Esophagus muscularis mucosa (tissue), 4 donors: ENCODE measurements around the gene H19. TPM values are rescaled to one million over a fixed set of nuclear protein-coding genes. Genes with fewer than 3 reads are reported as not detected.

Experiments used
- DNase-seq: peaks from one replicate; pipeline ENCODE4 v3.0.0-alpha.2; 2017; ENCODE audit errors: extremely low spot score
- H3K27ac ChIP-seq, 4 donors: fragments of 200-600 bp; sonication (generic); replicated peaks in 1 of 4; 1 replicate in 3 of 4; 2 replicates in 1 of 4; pipeline ENCODE4 v1.5.1; 2016 to 2019; ENCODE audit warnings: mild to moderate bottlenecking in 1 of 4
- H3K27me3 ChIP-seq, 4 donors: fragments of 200-600 bp; sonication (generic); one replicate each; pipeline versions ENCODE4 v1.5.1 to v1.6.0; 2016 to 2019
- H3K36me3 ChIP-seq, 4 donors: fragments of 200-600 bp; sonication (generic); one replicate each; pipeline ENCODE4 v1.5.1; 2016 to 2019
- H3K4me1 ChIP-seq, 4 donors: fragments of 200-600 bp; sonication (generic); one replicate each; pipeline ENCODE4 v1.5.1; 2016 to 2019
- H3K4me3 ChIP-seq, 4 donors: fragments of 200-600 bp; sonication (generic); 1 replicate in 2 of 4; 2 replicates in 2 of 4; pipeline ENCODE4 v1.5.1; 2016 to 2019; ENCODE audit warnings: mild to moderate bottlenecking in 4 of 4, moderate library complexity in 1 of 4
- H3K9me3 ChIP-seq, 4 donors: fragments of 200-600 bp; sonication (generic); 1 replicate in 3 of 4; 2 replicates in 1 of 4; pipeline ENCODE4 v1.5.1; 2016 to 2019
- EP300 ChIP-seq: sonication (generic); formaldehyde crosslinking; IDR thresholded peaks from one replicate; pipeline ENCODE4 v1.6.1; 2017; ENCODE audit warnings: antibody characterized with exemption
- POLR2A ChIP-seq: fragments of 450-650 bp; IDR thresholded peaks from one replicate; pipeline ENCODE4 v1.6.1; 2017; ENCODE audit warnings: antibody characterized with exemption, moderate library complexity, mild to moderate bottlenecking, low read depth
- POLR2AphosphoS5 ChIP-seq, 2 donors: sonication (generic); formaldehyde crosslinking; IDR thresholded peaks; one replicate each; pipeline ENCODE4 v1.6.1; 2017; ENCODE audit warnings: antibody characterized with exemption in 2 of 2
- WGBS: methylation state at CpG from one replicate; pipeline ENCODE4 v1.1.5; 2018; 5-methylcytosine and 5-hydroxymethylcytosine counted together
- intact Hi-C: fragments of 100-400 bp; cut with DNase I; formaldehyde crosslinking; loops from one replicate; pipeline ENCODE4 v1.15.1; 2023
- total RNA-seq, 4 donors: library from RNA; depleted of rRNA; stranded (reverse); fragments of >200 nt; gene quantifications; one replicate each; pipeline versions ENCODE4 v1.1.0 to v1.2.1, GENCODE V29; 2016
- TF ChIP-seq, protein P1 (sequence below), 3 experiments: fragments of 200-600 bp in 2 of 3; fragments of 450-650 bp in 1 of 3; sonication (generic) in 2 of 3; IDR thresholded peaks; one replicate each; pipeline ENCODE4 v1.5.1; 2017 to 2019; ENCODE audit warnings: antibody characterized with exemption in 3 of 3, mild to moderate bottlenecking in 2 of 3, moderate library complexity in 1 of 3

H19 gene
- total RNA-seq: 100 to 1,000 TPM; 372 to 753 (median 391) TPM

DNA sequence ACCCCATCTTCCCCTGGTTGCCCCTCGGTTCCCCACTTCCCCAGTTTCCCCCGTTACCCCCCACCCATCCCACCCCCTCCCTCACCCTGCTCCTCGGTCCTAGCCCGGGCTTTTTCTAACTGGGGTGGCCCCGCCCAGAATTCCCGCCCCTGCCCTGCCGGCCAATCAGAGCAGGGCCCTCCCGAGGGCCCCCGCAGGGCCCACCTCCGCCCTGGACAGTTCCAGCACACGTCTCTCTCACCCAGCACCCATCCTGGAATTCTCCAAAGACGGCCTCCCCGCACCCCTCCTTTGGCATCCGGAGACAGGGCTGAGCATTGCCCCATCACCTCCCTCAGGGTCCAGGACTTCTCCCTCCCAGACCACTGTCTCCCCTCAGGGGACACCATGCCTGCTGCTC lies at the start of gene H19:
H19 (minus strand) TSS at position 88 of the 400 bp plus-strand sequence.
- intact Hi-C loops: no loop called here
- Histone ChIP-seq H3K4me1 (peaks cover 0 to 3% (median 0%) of the 10 kb centered on the region in 4 donors), H3K36me3 (no peaks in the 10 kb centered on the region), H3K27ac (no peak within 1 kb of the TSS), H3K27me3 (no peaks in the 10 kb centered on the region), H3K9me3 (no peaks in the 10 kb centered on the region), H3K4me3 (no peak within 1 kb of the TSS)
- no peak for DNase-seq
- no CpG with 5 or more reads among the region's 14 CpGs for WGBS
- no peak for TF ChIP-seq POLR2A
- no peak for TF ChIP-seq EP300
- TF ChIP-seq, protein P1, sequence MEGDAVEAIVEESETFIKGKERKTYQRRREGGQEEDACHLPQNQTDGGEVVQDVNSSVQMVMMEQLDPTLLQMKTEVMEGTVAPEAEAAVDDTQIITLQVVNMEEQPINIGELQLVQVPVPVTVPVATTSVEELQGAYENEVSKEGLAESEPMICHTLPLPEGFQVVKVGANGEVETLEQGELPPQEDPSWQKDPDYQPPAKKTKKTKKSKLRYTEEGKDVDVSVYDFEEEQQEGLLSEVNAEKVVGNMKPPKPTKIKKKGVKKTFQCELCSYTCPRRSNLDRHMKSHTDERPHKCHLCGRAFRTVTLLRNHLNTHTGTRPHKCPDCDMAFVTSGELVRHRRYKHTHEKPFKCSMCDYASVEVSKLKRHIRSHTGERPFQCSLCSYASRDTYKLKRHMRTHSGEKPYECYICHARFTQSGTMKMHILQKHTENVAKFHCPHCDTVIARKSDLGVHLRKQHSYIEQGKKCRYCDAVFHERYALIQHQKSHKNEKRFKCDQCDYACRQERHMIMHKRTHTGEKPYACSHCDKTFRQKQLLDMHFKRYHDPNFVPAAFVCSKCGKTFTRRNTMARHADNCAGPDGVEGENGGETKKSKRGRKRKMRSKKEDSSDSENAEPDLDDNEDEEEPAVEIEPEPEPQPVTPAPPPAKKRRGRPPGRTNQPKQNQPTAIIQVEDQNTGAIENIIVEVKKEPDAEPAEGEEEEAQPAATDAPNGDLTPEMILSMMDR (IDR thresholded peaks at IDR 0.05): no peak
- no peak for TF ChIP-seq POLR2AphosphoS5 (IDR thresholded peaks at IDR 0.05)

DNA sequence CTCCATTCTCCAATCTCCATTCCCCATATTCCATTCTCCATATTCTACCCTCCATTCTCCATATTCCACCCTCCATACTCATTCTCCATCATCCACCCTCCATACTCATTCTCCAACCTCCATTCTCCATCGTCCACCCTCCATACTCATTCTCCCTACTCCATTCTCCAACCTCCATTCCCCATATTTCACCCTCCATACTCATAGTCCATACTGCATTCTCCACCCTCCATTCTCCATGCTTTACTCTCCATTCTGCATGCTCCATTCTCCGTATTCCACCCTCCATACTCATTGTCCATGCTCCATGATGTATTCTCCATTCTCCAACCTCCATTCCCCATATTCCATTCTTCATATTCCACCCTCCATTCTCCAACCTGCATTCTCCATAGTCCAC lies 44.3 kb upstream of the H19 start:
- WGBS: 77% methylated on average over 2 of the region's 2 CpGs
- Histone ChIP-seq H3K36me3 (no peaks in the 10 kb centered on the region), H3K27ac (no peak overlapping the region), H3K4me3 (no peak overlapping the region), H3K9me3 (no peaks in the 10 kb centered on the region), H3K4me1 (no peaks in the 10 kb centered on the region), H3K27me3 (no peaks in the 10 kb centered on the region)
- TF ChIP-seq, protein P1 (IDR thresholded peaks at IDR 0.05): no peak
- no peak for TF ChIP-seq EP300
- TF ChIP-seq POLR2A: no peak
- no peak for TF ChIP-seq POLR2AphosphoS5 (IDR thresholded peaks at IDR 0.05)
- intact Hi-C loops: no loop called here
- no peak for DNase-seq

DNA sequence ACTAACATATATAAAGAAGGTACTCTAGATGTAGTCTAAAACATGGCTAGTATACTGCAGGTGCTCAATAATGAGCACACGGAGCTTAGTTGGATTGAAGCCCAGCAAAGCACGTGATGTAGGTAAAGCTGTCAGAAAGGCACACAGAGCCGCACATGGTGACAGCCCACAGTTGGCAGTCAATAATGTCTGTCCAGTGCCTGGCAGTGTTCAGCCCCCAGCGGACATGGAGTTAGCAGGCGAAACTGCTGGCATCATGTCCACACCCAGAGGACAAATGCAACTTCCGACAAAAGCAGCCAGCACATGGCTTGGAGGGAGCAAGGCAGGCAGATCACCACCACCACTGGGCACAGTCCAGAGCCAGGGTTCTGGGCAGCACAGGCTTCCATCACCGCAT lies 43.5 kb upstream of the H19 start:
- DNase-seq: no peak
- H3K4me1 ChIP-seq: no peaks in the 10 kb centered on the region
- no peaks in the 10 kb centered on the region for H3K27me3 ChIP-seq
- H3K36me3 ChIP-seq: no peaks in the 10 kb centered on the region
- H3K27ac ChIP-seq: no peak overlapping the region
- no peaks in the 10 kb centered on the region for H3K9me3 ChIP-seq
- H3K4me3 ChIP-seq: no peak overlapping the region
- no peak for TF ChIP-seq POLR2AphosphoS5 (IDR thresholded peaks at IDR 0.05)
- TF ChIP-seq EP300: no peak
- TF ChIP-seq, protein P1 (IDR thresholded peaks at IDR 0.05): no peak
- TF ChIP-seq POLR2A: no peak
- no CpG with 5 or more reads among the region's 7 CpGs for WGBS
- intact Hi-C loops: no loop called here

DNA sequence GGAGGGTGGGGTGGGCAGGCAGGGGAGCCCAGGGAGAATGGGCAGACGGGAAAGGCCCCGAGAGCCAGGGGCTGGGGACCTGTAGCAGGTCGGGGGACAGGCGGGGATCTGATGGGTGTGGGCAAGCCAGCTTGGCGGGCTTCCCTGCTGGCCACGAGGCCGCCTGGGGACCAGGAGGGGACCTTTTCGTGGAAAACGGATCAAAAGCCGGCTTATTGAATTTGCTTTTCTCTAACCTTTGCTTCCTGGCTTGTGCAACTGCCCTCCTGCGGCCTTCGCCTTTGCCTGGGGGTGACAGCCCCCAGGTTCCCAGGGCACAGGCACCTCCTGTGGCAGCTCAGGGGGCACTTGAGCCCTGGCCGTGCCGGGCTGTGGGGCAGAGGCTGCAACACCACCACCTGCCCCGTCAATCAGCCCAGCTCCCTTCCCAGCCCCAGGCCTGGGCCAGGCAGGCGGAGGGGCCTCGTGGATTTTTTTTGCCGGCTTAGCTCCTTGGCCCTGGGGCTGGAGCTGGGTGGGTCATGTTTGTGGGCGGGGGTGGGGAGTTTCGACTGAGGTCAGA lies 41.6 kb upstream of the H19 start:
- H3K9me3 ChIP-seq: no peaks in the 10 kb centered on the region
- no peak overlapping the region for H3K4me3 ChIP-seq
- no CpG with 5 or more reads among the region's 20 CpGs for WGBS
- H3K36me3 ChIP-seq: no peaks in the 10 kb centered on the region
- H3K4me1 ChIP-seq: no peaks in the 10 kb centered on the region
- no peak for DNase-seq
- H3K27ac ChIP-seq: no peak overlapping the region
- TF ChIP-seq, protein P1 (IDR thresholded peaks at IDR 0.05): no peak
- TF ChIP-seq EP300: no peak
- TF ChIP-seq POLR2AphosphoS5 (IDR thresholded peaks at IDR 0.05): no peak
- no peak for TF ChIP-seq POLR2A
- no peaks in the 10 kb centered on the region for H3K27me3 ChIP-seq
- intact Hi-C loops: no loop called here
